ENCODE measurements around the gene ENPP3. TPM values are rescaled to one million over a fixed set of nuclear protein-coding genes. Genes with fewer than 3 reads are reported as not detected.

Gene ENPP3
- polyA plus RNA-seq, 1 donor from 2014 or later: 0.50 TPM

DNA sequence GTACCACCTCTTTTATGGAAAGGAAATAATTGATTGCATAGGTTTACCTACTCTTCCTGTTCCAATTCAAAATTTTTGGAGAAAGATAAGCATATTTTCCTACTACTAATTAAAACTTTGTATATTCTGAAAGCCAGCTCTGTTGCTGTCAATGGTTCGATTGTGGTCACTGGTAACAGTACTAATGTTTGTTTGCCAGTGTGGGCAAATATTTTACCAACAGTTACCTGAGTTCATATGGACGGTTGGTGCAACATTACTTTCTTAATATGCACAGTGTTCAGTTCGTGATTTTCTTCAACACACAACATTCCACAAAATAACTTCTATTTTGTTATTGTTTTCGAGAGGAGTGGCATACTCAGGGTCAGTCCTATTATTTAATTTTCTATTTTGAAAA is 90.8 kb downstream of the ENPP3 start:
- no peaks in the 10 kb centered on the region for H3K9me3 ChIP-seq (ENCODE audit: low read length)
- H3K9me2 ChIP-seq (ENCODE audit: insufficient read depth, low read length): no peaks in the 10 kb centered on the region
- H4K20me1 ChIP-seq (ENCODE audit: insufficient read depth): no peaks in the 10 kb centered on the region
- H2AFZ ChIP-seq (ENCODE audit: low read depth, low read length): no peak overlapping the region
- H3K27me3 ChIP-seq (ENCODE audit: insufficient read depth, low read depth, low read length): no peaks in the 10 kb centered on the region
- no peak for TF ChIP-seq EZH2 (IDR thresholded peaks at IDR 0.05; ENCODE audit: borderline replicate concordance, insufficient read depth, low read length, poor library complexity, severe bottlenecking)
- no peak for TF ChIP-seq EP300 (conservative IDR thresholded peaks at IDR 0.05; ENCODE audit: poor library complexity, severe bottlenecking)
- no peak for TF ChIP-seq MXI1 (conservative IDR thresholded peaks at IDR 0.05; ENCODE audit: poor library complexity, severe bottlenecking)
- TF ChIP-seq, protein P1, sequence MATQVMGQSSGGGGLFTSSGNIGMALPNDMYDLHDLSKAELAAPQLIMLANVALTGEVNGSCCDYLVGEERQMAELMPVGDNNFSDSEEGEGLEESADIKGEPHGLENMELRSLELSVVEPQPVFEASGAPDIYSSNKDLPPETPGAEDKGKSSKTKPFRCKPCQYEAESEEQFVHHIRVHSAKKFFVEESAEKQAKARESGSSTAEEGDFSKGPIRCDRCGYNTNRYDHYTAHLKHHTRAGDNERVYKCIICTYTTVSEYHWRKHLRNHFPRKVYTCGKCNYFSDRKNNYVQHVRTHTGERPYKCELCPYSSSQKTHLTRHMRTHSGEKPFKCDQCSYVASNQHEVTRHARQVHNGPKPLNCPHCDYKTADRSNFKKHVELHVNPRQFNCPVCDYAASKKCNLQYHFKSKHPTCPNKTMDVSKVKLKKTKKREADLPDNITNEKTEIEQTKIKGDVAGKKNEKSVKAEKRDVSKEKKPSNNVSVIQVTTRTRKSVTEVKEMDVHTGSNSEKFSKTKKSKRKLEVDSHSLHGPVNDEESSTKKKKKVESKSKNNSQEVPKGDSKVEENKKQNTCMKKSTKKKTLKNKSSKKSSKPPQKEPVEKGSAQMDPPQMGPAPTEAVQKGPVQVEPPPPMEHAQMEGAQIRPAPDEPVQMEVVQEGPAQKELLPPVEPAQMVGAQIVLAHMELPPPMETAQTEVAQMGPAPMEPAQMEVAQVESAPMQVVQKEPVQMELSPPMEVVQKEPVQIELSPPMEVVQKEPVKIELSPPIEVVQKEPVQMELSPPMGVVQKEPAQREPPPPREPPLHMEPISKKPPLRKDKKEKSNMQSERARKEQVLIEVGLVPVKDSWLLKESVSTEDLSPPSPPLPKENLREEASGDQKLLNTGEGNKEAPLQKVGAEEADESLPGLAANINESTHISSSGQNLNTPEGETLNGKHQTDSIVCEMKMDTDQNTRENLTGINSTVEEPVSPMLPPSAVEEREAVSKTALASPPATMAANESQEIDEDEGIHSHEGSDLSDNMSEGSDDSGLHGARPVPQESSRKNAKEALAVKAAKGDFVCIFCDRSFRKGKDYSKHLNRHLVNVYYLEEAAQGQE (IDR thresholded peaks at IDR 0.05; ENCODE audit: borderline replicate concordance): no peak
- TF ChIP-seq RAD21 (conservative IDR thresholded peaks at IDR 0.05): no peak
- TF ChIP-seq, protein P2, sequence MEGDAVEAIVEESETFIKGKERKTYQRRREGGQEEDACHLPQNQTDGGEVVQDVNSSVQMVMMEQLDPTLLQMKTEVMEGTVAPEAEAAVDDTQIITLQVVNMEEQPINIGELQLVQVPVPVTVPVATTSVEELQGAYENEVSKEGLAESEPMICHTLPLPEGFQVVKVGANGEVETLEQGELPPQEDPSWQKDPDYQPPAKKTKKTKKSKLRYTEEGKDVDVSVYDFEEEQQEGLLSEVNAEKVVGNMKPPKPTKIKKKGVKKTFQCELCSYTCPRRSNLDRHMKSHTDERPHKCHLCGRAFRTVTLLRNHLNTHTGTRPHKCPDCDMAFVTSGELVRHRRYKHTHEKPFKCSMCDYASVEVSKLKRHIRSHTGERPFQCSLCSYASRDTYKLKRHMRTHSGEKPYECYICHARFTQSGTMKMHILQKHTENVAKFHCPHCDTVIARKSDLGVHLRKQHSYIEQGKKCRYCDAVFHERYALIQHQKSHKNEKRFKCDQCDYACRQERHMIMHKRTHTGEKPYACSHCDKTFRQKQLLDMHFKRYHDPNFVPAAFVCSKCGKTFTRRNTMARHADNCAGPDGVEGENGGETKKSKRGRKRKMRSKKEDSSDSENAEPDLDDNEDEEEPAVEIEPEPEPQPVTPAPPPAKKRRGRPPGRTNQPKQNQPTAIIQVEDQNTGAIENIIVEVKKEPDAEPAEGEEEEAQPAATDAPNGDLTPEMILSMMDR (IDR thresholded peaks at IDR 0.05; ENCODE audit: poor library complexity, severe bottlenecking): no peak
- no peak for TF ChIP-seq TAF1 (IDR thresholded peaks at IDR 0.05; ENCODE audit: low read depth)
- no peak for TF ChIP-seq SMC3 (conservative IDR thresholded peaks at IDR 0.05; ENCODE audit: poor library complexity)
- no peak for TF ChIP-seq POLR2AphosphoS5 (IDR thresholded peaks at IDR 0.05)
- H3K79me2 ChIP-seq (replicated peaks; ENCODE audit: insufficient read depth, low read length): no peaks in the 10 kb centered on the region
- H3K36me3 ChIP-seq (ENCODE audit: insufficient read depth, low read length): no peaks in the 10 kb centered on the region
- no peak overlapping the region for H3K4me2 ChIP-seq (ENCODE audit: low read length)
- no peaks in the 10 kb centered on the region for H3F3A ChIP-seq (ENCODE audit: insufficient read depth, low read length, poor library complexity, severe bottlenecking)
- H3K27ac ChIP-seq (ENCODE audit: low read length): no peak overlapping the region
- H3K9ac ChIP-seq (ENCODE audit: low read length): no peak overlapping the region
- no peak overlapping the region for H3K4me3 ChIP-seq (ENCODE audit: low read length)

DNA sequence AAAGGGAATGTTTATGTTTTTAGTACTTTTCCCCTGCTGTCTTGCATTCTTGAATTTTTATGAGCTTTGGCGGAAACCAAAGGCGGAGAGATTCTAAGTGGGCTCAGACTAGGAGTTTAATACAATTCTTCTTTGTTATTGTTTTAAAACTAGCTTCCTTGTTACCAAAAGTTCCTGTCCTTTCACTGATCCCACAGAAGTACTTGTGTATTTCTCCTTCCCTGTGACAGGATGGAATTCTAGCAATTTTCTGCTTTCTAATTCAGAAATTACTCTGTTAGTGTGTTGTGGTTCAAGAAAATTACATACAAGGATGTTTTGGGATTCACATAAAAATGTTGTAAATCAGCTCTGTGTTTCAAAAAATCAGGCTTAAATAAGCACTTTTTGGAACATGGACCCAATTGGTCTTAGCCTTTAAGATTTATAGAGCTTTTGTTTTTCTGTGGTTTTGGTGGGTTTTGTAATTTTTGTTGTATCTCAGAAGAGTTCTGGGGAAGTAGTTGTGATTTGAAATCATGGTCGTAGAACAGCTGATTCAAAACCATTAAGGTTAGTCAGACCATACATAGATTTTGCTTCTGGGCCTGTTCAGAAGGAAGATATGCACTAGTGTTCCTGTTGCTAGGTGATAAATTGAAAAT is 91.3 kb downstream of the ENPP3 start:
- Histone ChIP-seq H3K9ac (ENCODE audit: low read length) (no peak overlapping the region), H3F3A (ENCODE audit: insufficient read depth, low read length, poor library complexity, severe bottlenecking) (no peaks in the 10 kb centered on the region), H3K4me3 (ENCODE audit: low read length) (no peak overlapping the region), H3K9me2 (ENCODE audit: insufficient read depth, low read length) (no peaks in the 10 kb centered on the region), H3K4me2 (ENCODE audit: low read length) (no peak overlapping the region), H3K27me3 (ENCODE audit: insufficient read depth, low read depth, low read length) (no peaks in the 10 kb centered on the region), H3K9me3 (ENCODE audit: low read length) (no peaks in the 10 kb centered on the region), H3K36me3 (ENCODE audit: insufficient read depth, low read length) (no peaks in the 10 kb centered on the region), H3K79me2 (replicated peaks; ENCODE audit: insufficient read depth, low read length) (no peaks in the 10 kb centered on the region), H4K20me1 (ENCODE audit: insufficient read depth) (no peaks in the 10 kb centered on the region), H2AFZ (ENCODE audit: low read depth, low read length) (no peak overlapping the region), H3K27ac (ENCODE audit: low read length) (no peak overlapping the region)
- TF ChIP-seq EZH2 (IDR thresholded peaks at IDR 0.05; ENCODE audit: borderline replicate concordance, insufficient read depth, low read length, poor library complexity, severe bottlenecking): no peak
- TF ChIP-seq, protein P1 (IDR thresholded peaks at IDR 0.05; ENCODE audit: borderline replicate concordance): no peak
- no peak for TF ChIP-seq POLR2AphosphoS5 (IDR thresholded peaks at IDR 0.05)
- no peak for TF ChIP-seq TAF1 (IDR thresholded peaks at IDR 0.05; ENCODE audit: low read depth)
- TF ChIP-seq EP300 (conservative IDR thresholded peaks at IDR 0.05; ENCODE audit: poor library complexity, severe bottlenecking): no peak
- no peak for TF ChIP-seq RAD21 (conservative IDR thresholded peaks at IDR 0.05)
- TF ChIP-seq MXI1 (conservative IDR thresholded peaks at IDR 0.05; ENCODE audit: poor library complexity, severe bottlenecking): no peak
- no peak for TF ChIP-seq SMC3 (conservative IDR thresholded peaks at IDR 0.05; ENCODE audit: poor library complexity)
- TF ChIP-seq, protein P2 (IDR thresholded peaks at IDR 0.05; ENCODE audit: poor library complexity, severe bottlenecking): no peak
